GM12891 (cell line): ENCODE measurements around the gene NFYB.

Experiments used
- POLR2A ChIP-seq: IDR thresholded peaks from 2 replicates; pipeline ENCODE4 v1.6.1; 2011; ENCODE audit warnings: low read depth, low read length, control low read depth
- POLR2AphosphoS5 ChIP-seq: IDR thresholded peaks from 2 replicates; pipeline ENCODE4 v1.6.1; 2011; ENCODE audit warnings: low read depth, low read length, control low read depth
- TAF1 ChIP-seq: IDR thresholded peaks from 2 replicates; pipeline ENCODE4 v1.6.1; 2011; ENCODE audit warnings: low read depth, low read length, control low read depth

- TF ChIP-seq POLR2AphosphoS5 = no peak
- TF ChIP-seq TAF1 = no peak
- TF ChIP-seq POLR2A = no peak
Observed at GRCh38 chr12:104152685-104153241, 14.8 kb upstream of the NFYB start.
